ENCODE data around the gene TIGD7. TPM values are rescaled to one million over a fixed set of nuclear protein-coding genes. Genes with fewer than 3 reads are reported as not detected.

The TIGD7 gene
- total and polyA plus RNA-seq, 2 of the 8 experiments (the other 6 are each of a cell fraction or from before 2014, with no cell fraction given): 3.0 to 8.9 TPM

- no peak overlapping the region for H3K4me3 ChIP-seq (ENCODE audit: extremely low read depth in 1 of 4, insufficient read depth in 2 of 4, low read depth in 3 of 4, low read length in 4 of 4)
- H3K23me2 ChIP-seq (ENCODE audit: low read depth, low read length): no peaks in the 10 kb centered on the region
- H3K14ac ChIP-seq (ENCODE audit: insufficient read length): no peak overlapping the region
- H3K9ac ChIP-seq (replicated peaks in 1 of 4; ENCODE audit: extremely low read depth in 1 of 4, low read depth in 3 of 4, low read length in 3 of 4): no peak overlapping the region
- DNase-seq (ENCODE audit: low read depth in 1 of 2, low spot score in 2 of 2): no peak
- H3K27me3 ChIP-seq (replicated peaks in 1 of 4; ENCODE audit: control insufficient read depth in 3 of 4, extremely low read depth in 1 of 4, insufficient read depth in 3 of 4, low read length in 3 of 4): no peaks in the 10 kb centered on the region
- H2BK5ac ChIP-seq (ENCODE audit: low read depth, low read length): no peak overlapping the region
- no peak overlapping the region for H4K91ac ChIP-seq (replicated peaks; ENCODE audit: insufficient read length, low read length)
- peaks cover 16 to 30% of the 10 kb centered on the region in 2 experiments; a peak in 3 of 4 replicates for H3K9me3 ChIP-seq (ENCODE audit: insufficient read depth in 2 of 2, low read depth in 1 of 2, low read length in 1 of 2)
- H4K8ac ChIP-seq (ENCODE audit: extremely low read depth, insufficient read depth, low read length): no peak overlapping the region
- 87% methylated on average over 13 of the region's 13 CpGs; no CpG with 5 or more reads in 1 of the 2 experiments for WGBS, 2 experiments (ENCODE audit: extremely low coverage in 1 of 2, insufficient coverage in 1 of 2, insufficient read length in 1 of 2, insufficient replicate concordance in 2 of 2, low coverage in 1 of 2, low lambda C conversion rate in 2 of 2, missing lambda C conversion rate in 1 of 2)
- H2AFZ ChIP-seq (ENCODE audit: low read length): no peak overlapping the region
- POLR2A ChIA-PET (ENCODE audit: partially characterized antibody): no interaction called here
- H2BK120ac ChIP-seq (replicated peaks; ENCODE audit: low read depth, low read length): no peak overlapping the region
- H4K5ac ChIP-seq (ENCODE audit: insufficient read length, low read depth, low read length): no peak overlapping the region
- H2AK5ac ChIP-seq (ENCODE audit: low read depth, low read length): no peak overlapping the region
- no peak for FAIRE-seq
- no peak overlapping the region for H2BK20ac ChIP-seq (ENCODE audit: low read length)
- H4K20me1 ChIP-seq (replicated peaks in 1 of 2; ENCODE audit: control insufficient read depth in 1 of 2, insufficient read depth in 2 of 2, low read length in 2 of 2): no peaks in the 10 kb centered on the region
- H3K23ac ChIP-seq (ENCODE audit: insufficient read length): no peak overlapping the region
- CTCF ChIA-PET (ENCODE audit: partially characterized antibody): interaction anchor here (0.7 kb wide), 1 partner anchor 34 kb away, joined by 3 read pairs; no protein-coding TSS in a partner anchor
- no peaks in the 10 kb centered on the region for H3K79me1 ChIP-seq (ENCODE audit: low read depth, low read length)
- H2BK15ac ChIP-seq (ENCODE audit: low read length): no peak overlapping the region
- H3K79me2 ChIP-seq (ENCODE audit: control insufficient read depth in 1 of 2, insufficient read depth in 2 of 2, low read length in 2 of 2): no peaks in the 10 kb centered on the region
- no peak overlapping the region for H3K18ac ChIP-seq (ENCODE audit: extremely low read depth, low read length)
- no peak overlapping the region for H3K4ac ChIP-seq (replicated peaks; ENCODE audit: insufficient read length, low read depth, low read length)
- H2BK12ac ChIP-seq (ENCODE audit: low read depth, low read length): no peak overlapping the region
- no peak overlapping the region for H3K56ac ChIP-seq (replicated peaks; ENCODE audit: insufficient read length, low read depth, low read length)
- no peaks in the 10 kb centered on the region for H3K4me1 ChIP-seq (replicated peaks in 1 of 4; ENCODE audit: control insufficient read depth in 3 of 4, insufficient read depth in 4 of 4, low read length in 3 of 4)
- no peak overlapping the region for H3K27ac ChIP-seq (ENCODE audit: low read depth, low read length)
- TF ChIP-seq BACH1 (IDR thresholded peaks at IDR 0.05; ENCODE audit: low read length): no peak
- TF ChIP-seq GTF2F1 (IDR thresholded peaks at IDR 0.05; ENCODE audit: borderline replicate concordance, low read depth, low read length): no peak
- no peak for TF ChIP-seq PHF8 (conservative IDR thresholded peaks at IDR 0.05; ENCODE audit: low read depth, low read length)
- TF ChIP-seq BRCA1 (IDR thresholded peaks at IDR 0.05; ENCODE audit: low read depth, low read length): no peak
- TF ChIP-seq KDM1A (IDR thresholded peaks at IDR 0.05; ENCODE audit: borderline replicate concordance, low read length): no peak
- no peak for TF ChIP-seq CEBPB (IDR thresholded peaks at IDR 0.05; ENCODE audit: low read depth, low read length)
- no peak for TF ChIP-seq EGR1 (IDR thresholded peaks at IDR 0.05; ENCODE audit: borderline replicate concordance, low read depth, low read length)
- TF ChIP-seq POLR2AphosphoS5 (IDR thresholded peaks at IDR 0.05; ENCODE audit: low read depth, low read length): no peak
- TF ChIP-seq ASH2L (IDR thresholded peaks at IDR 0.05; ENCODE audit: low read length): no peak
- no peak for TF ChIP-seq BCL11A (IDR thresholded peaks at IDR 0.05; ENCODE audit: low read depth in 2 of 2, low read length in 2 of 2)
- no peak for TF ChIP-seq KDM5A (IDR thresholded peaks at IDR 0.05; ENCODE audit: low read length)
- no peak for TF ChIP-seq SP1 (IDR thresholded peaks at IDR 0.05; ENCODE audit: low read depth, low read length)
- no peak for TF ChIP-seq POLR2A (IDR thresholded peaks at IDR 0.05; ENCODE audit: control extremely low read depth in 1 of 2, low read depth in 2 of 2, low read length in 2 of 2)
- TF ChIP-seq EZH2 (IDR thresholded peaks at IDR 0.05; ENCODE audit: low read depth, low read length, severe bottlenecking): no peak
- H3K36me3 ChIP-seq (ENCODE audit: control insufficient read depth in 2 of 4, insufficient read depth in 4 of 4, low read length in 3 of 4): no peaks in the 10 kb centered on the region
- H3K4me2 ChIP-seq (ENCODE audit: insufficient read depth in 1 of 2, low read depth in 2 of 2, low read length in 2 of 2): no peak overlapping the region
Observed at GRCh38 chr16:3349175-3349574, 43.9 kb upstream of the TIGD7 start.
